Activated gamma-delta T cell treated with anti-CD3 and anti-CD28 coated beads, Interleukin-2, amount 50 U/mL, for 16 hours (primary cell): ENCODE measurements around the gene DCP2.

Experiments
- DNase-seq: peaks from one replicate; pipeline ENCODE4 v3.0.0-alpha.2; 2020; ENCODE audit warnings: low read depth

The DCP2 gene

GRCh38 chr5:112967520-112968083, 9.0 kb upstream of the DCP2 start:
- no peak for DNase-seq

- no peak for DNase-seq
Measured at GRCh38 chr5:112968411-112969106, 8.0 kb upstream of the DCP2 start.

DNA sequence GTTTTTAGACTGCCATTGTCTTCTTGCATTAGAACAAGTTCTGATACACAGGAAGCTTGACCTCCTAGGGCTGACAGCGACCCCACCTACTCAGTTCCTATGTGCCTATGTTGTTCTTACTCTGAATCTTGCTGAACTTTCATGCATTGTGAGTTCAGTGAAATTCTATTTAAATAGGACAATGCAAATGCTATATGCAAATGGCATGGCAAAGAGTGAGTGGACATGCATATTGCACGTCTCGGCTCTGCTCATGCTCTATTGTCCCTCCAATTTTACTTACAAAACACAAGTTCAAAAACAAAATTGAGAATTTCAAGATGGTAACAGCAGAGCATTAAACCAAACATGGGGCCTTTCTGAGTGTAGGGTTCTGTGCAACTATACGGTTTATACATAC, 5.3 kb upstream of the DCP2 start:
- no peak for DNase-seq

- no peak for DNase-seq
Measured at GRCh38 chr5:112973036-112973435, 3.6 kb upstream of the DCP2 start.

GRCh38 chr5:112973904-112974303, 2.7 kb upstream of the DCP2 start:
- no peak for DNase-seq

- no peak for DNase-seq
Measured at GRCh38 chr5:112974901-112975300, 1.7 kb upstream of the DCP2 start.

DNA sequence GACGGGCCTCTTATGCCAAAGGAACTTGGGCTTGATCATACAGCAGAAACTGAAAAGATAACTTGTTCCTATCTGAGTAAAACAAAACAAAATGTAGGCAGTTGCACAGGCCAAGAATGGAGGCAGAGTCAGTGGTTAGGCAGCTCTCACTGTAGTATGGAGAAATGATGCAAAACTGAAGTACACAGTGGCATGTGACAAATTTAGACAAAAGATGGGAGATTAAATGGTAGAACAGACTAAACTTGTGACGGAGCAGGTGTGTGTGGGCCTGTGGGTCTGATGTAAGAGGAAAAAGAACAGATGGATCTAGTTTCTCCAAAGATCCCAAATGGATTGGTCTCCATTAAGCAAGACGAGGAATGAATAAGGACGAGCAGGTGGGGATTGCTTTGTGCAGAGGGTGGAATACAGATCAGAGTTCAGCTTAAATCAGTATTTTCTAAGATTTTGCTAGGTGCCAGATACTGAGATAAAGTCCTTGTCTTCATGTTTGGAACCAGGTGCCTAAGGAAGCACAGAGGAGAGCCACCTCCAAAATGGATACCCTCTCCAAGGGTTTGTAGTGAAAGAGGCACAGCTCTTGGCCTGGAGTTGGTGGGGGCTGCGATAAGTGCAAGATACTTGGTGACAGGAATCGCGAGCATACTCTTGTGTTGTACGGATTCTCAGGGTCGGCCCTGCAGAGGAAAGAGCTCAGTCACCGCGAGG, 722 bp upstream of the DCP2 start:
- no peak for DNase-seq

- no peak for DNase-seq
Measured at GRCh38 chr5:112977440-112977861, 853 bp downstream of the DCP2 start.

DNA sequence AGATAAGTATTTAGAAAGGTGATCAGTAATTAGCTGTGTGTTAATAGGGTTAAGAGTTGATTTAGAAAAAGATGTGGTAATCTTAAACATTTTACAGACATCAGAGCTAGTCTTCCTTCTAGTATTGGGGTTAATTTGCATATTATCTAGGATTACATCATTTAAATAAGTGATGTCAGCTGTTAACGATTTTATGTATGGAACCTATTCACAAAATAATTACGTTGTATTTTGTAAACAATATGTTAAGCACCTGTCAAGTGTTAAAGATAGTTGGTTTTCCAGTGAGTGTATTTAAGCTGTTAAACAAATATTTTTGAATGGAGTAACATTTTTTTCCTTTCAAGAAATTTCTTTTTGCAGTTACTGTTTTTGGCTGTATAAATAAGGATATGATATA, 2.2 kb downstream of the DCP2 start:
- no peak for DNase-seq

DNA sequence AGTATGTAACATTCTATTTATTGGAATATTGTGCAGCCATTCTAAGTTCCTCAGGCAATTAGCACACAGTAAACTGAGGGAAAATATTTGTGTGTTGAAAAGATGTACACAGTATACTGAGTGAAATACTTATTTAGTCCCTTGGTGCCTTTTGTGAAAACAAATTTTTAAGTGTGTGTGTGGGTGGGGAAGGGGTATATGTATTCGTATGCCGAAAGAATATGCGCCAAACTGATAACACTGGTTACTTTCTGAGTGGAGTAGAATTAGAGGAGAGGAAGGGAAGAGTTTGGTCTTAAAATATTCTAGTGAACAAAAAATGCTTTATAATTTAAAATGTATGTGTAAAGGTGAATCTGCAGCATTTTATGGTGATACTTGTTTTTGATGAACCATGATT, 3.1 kb downstream of the DCP2 start:
- no peak for DNase-seq

DNA sequence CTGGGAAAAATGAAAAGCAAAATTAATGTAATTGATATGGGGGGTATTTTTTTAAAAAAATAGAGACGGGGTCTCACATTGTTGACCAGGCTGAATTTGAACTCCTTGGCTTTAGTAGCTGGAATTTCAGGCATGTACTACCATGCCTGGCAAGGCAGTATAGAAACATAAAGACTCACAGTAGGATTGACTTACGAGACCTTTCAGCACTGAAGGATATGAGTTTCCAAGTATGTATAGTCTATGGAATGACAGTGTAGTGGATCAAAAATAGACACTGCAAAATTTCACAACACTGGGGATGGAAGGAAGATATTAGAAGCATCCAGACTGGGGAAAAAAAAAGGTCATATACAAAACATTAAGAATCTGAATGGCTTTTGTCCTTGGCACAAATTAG, 6.8 kb downstream of the DCP2 start:
- no peak for DNase-seq

- no peak for DNase-seq
Measured at GRCh38 chr5:112986224-112986623, 9.6 kb downstream of the DCP2 start.

- DNase-seq: peak; percentile 77
Measured at GRCh38 chr5:112995764-112996618, 19.4 kb downstream of the DCP2 start.

DNA sequence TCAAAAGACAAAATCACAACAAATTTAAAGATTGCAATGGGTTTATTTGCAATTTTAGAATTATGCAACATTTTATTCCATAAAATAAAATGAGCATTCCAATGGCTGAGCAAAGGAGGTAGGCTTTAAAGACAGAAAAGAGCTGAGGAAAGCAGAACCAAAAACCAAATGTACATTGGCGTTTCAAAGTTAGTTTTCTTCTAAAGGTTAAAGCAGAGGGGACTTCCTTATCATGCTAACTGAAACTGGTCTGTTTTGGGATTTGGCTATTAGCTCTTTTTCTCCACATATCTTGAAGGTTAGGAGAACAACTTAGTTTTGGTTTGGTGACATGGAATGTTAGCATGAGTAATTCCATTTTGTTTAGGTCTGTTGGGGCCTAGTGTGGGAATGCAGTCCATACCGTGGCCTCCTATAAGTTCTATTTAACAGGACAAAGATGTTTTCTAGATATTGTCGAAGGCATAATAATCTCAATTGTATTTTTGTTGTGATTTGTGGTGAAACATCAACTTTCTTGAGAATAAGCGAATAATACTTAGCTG, 20.3 kb downstream of the DCP2 start:
- DNase-seq: no peak

- DNase-seq: no peak
Measured at GRCh38 chr5:112998296-112998695, 21.7 kb downstream of the DCP2 start.

- DNase-seq: no peak
Measured at GRCh38 chr5:113000466-113000865, 23.9 kb downstream of the DCP2 start.

GRCh38 chr5:113002423-113002822, 25.8 kb downstream of the DCP2 start:
- DNase-seq: no peak

GRCh38 chr5:113003763-113004162, 27.2 kb downstream of the DCP2 start:
- no peak for DNase-seq

DNA sequence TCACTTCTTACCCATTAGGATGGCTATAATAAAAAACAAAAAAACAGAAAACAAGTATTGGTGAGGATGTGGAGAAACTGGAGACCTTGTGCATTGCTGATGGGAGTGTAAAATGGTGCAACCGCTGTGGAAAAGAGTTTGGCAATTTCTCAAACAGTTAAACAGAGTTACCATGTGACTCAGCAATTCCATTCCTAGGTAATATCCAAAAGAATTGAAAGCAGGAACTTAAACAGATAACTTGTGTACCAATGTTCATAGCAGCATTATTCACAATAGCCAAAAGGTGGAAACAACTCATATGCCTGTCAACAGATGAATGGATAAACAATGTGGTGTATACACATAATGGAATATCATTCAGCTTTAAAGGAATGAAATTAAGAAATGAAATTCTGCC, 28.9 kb downstream of the DCP2 start:
- no peak for DNase-seq

GRCh38 chr5:113017881-113018635, 41.5 kb downstream of the DCP2 start:
- no peak for DNase-seq

- DNase-seq: no peak
Measured at GRCh38 chr5:113020461-113021273, 44.1 kb downstream of the DCP2 start.
